Muscle layer of duodenum (tissue), 2 donors: ENCODE measurements around the gene RFNG.

Experiments
- H3K27ac ChIP-seq: one replicate; pipeline ENCODE4 v1.7.0; 2013; ENCODE audit warnings: mild to moderate bottlenecking, low read length
- H3K27me3 ChIP-seq: one replicate; pipeline ENCODE4 v1.7.0; 2013; ENCODE audit warnings: low read depth, mild to moderate bottlenecking, control low read depth, low read length
- H3K36me3 ChIP-seq, 2 donors: one replicate each; pipeline ENCODE4 v1.7.0; 2013; ENCODE audit warnings: low read length in 2 of 2, control low read depth in 1 of 2, mild to moderate bottlenecking in 1 of 2; ENCODE audit not compliant: insufficient read depth in 2 of 2, control insufficient read depth in 1 of 2
- H3K4me1 ChIP-seq, 2 donors: one replicate each; pipeline ENCODE4 v1.7.0; 2013; ENCODE audit warnings: low read length in 2 of 2, mild to moderate bottlenecking in 2 of 2, control low read depth in 1 of 2, moderate library complexity in 1 of 2; ENCODE audit not compliant: insufficient read depth in 2 of 2, control insufficient read depth in 1 of 2
- H3K4me3 ChIP-seq, 2 donors: one replicate each; pipeline ENCODE4 v1.7.0; 2013; ENCODE audit warnings: low read length in 2 of 2, low read depth in 1 of 2, mild to moderate bottlenecking in 1 of 2
- H3K9me3 ChIP-seq, 2 donors: one replicate each; pipeline ENCODE4 v1.7.0; 2013; ENCODE audit warnings: low read length in 2 of 2, control low read depth in 1 of 2, mild to moderate bottlenecking in 1 of 2; ENCODE audit not compliant: control insufficient read depth in 1 of 2
- donor health status: healthy.

The RFNG gene

DNA sequence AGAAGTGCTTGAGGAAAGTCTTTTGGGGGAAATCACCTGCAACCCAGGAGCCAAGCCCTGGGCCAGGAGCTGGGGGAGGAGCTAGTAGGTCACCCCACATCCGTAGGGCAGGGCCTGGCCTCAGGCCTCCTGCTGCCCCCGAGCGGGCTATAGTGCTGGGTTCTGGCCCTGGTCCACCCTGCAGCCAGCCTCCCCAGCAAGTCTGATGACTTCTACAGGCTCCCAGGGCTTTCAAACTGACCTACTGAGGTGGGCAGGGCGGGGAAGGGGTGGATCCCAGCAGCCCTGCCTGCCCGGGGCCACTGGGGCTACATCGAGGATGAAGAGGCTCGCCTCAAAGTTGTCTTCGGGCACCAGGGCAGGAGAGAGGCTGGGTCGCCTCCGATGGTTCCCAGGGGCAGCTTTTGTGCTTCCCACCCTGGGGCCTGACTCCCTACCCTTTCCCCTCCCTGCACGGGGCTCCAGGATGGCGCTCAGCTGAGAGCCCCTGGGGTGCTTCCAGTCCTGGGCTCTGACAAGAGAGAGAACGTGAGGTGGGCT, 33.9 kb downstream of the RFNG start:
- Histone ChIP-seq H3K9me3 (no peaks in the 10 kb centered on the region), H3K4me3 (no peak overlapping the region), H3K27me3 (no peaks in the 10 kb centered on the region), H3K27ac (no peak overlapping the region), H3K36me3 (peaks cover 0 to 14% of the 10 kb centered on the region in 2 donors), H3K4me1 (peaks cover 5 to 18% of the 10 kb centered on the region in 2 donors)

DNA sequence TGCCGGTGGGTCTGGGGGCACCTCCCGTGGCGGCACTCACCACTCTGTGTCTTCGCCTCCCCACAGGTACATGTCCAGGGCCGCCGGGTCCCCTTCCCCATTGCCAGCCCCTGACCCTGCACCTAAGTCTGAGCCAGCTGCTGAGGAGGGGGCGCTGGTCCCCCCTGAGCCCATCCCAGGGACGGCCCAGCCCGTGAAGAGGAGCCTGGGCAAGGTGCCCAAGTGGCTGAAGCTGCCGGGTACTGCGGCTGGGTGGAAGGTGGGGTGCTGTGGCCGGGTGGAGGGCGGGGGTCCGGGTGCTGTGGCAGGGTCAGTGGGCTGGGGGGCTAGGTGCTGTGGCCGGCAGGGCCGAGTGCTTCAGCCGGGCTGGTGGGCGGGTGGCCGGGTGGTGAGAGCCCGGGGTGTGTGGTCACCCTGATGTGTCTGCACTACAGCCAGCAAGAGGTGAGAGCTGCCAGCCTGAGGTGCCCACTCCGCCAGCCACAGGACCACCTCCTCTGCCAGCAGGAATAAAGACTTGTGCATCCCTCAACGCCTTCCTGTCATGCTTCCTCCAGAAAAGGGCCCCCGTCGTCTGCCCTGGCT, 34.6 kb downstream of the RFNG start:
- no peak overlapping the region for H3K4me3 ChIP-seq
- H3K36me3 ChIP-seq = peaks cover 0 to 14% of the 10 kb centered on the region in 2 donors
- no peaks in the 10 kb centered on the region for H3K9me3 ChIP-seq
- H3K27ac ChIP-seq = no peak overlapping the region
- peaks cover 5 to 16% of the 10 kb centered on the region in 2 donors for H3K4me1 ChIP-seq
- no peaks in the 10 kb centered on the region for H3K27me3 ChIP-seq

DNA sequence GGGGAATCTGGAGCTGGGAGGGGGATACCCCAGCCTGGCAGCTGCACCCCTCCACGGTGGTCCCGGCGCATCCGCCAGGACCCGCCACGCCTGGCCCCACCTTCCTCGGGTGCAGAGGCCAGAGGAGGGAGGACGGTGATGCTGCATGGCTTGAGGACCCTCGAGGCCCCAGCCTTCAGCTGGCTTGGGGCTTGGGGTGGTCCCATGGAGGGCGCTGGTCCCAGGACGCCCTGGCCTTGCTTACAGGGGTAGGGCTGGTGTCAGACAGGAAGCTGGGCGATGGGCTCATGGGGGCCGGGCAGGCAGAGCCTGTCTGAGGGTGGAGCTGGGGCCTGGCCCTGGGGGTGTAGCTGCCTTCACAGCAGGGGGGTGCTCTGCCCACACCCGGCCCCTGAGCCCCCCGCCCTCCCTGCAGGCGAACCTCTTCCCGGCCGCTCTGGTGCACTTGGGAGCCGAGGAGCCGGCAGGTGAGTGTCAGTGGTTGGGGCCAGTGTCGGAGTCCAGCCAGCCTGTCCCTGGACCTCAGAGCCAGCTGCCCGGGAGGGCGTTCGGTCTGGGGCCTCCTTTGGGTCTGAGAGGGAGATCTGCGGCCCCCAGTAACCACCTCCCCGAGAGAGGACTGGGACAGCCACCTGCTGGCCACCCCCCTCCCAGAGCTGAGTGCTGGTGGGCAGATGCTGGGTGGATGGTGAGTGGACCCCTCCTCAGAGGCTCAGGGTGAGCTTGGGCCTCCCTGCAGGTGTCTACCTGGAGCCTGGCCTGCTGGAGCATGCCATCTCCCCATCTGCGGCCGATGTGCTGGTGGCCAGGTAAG, 35.3 kb downstream of the RFNG start:
- H3K4me3 ChIP-seq = no peak overlapping the region
- peaks cover 0 to 14% of the 10 kb centered on the region in 2 donors for H3K36me3 ChIP-seq
- H3K4me1 ChIP-seq = peaks cover 0 to 9% of the 10 kb centered on the region in 2 donors
- no peaks in the 10 kb centered on the region for H3K27me3 ChIP-seq
- no peaks in the 10 kb centered on the region for H3K9me3 ChIP-seq
- H3K27ac ChIP-seq = no peak overlapping the region

- peaks cover 0 to 14% of the 10 kb centered on the region in 2 donors for H3K36me3 ChIP-seq
- no peak overlapping the region for H3K4me3 ChIP-seq
- no peak overlapping the region for H3K27ac ChIP-seq
- no peaks in the 10 kb centered on the region for H3K27me3 ChIP-seq
- H3K4me1 ChIP-seq = peaks cover 0 to 6% of the 10 kb centered on the region in 2 donors
- H3K9me3 ChIP-seq = no peaks in the 10 kb centered on the region
Measured at GRCh38 chr17:82015311-82015971, 36.2 kb downstream of the RFNG start.

DNA sequence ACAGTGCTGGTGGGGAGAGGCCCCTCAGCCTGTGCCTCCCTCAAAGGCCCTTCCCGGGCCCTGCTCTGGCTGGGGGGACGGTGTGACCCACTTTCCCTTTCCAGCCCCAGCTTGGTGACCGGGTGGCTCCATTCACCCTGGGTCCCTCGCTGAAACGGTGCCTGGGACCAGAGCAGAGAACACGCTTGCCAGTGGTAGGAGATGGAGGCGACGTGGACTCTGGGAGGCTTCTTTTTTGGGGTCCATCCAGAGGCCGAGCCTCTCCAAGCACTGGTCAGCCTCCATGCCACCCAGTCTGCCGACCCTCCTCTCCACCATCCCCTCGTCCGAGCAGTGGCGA, 36.7 kb downstream of the RFNG start:
- no peak overlapping the region for H3K27ac ChIP-seq

GRCh38 chr17:82014432-82014831, 37.2 kb downstream of the RFNG start:
- no peak overlapping the region for H3K4me3 ChIP-seq
- H3K27me3 ChIP-seq = no peaks in the 10 kb centered on the region
- H3K9me3 ChIP-seq = no peaks in the 10 kb centered on the region
- peaks cover 0 to 6% of the 10 kb centered on the region in 2 donors for H3K4me1 ChIP-seq
- no peak overlapping the region for H3K27ac ChIP-seq
- H3K36me3 ChIP-seq = peaks cover 0 to 15% of the 10 kb centered on the region in 2 donors

More for the DNA sequence above, 36.7 kb downstream of the RFNG start:
- Histone ChIP-seq H3K27me3 (no peaks in the 10 kb centered on the region), H3K9me3 (no peaks in the 10 kb centered on the region), H3K36me3 (peaks cover 0 to 14% of the 10 kb centered on the region in 2 donors), H3K4me3 (no peak overlapping the region), H3K4me1 (peaks cover 0 to 6% of the 10 kb centered on the region in 2 donors)

DNA sequence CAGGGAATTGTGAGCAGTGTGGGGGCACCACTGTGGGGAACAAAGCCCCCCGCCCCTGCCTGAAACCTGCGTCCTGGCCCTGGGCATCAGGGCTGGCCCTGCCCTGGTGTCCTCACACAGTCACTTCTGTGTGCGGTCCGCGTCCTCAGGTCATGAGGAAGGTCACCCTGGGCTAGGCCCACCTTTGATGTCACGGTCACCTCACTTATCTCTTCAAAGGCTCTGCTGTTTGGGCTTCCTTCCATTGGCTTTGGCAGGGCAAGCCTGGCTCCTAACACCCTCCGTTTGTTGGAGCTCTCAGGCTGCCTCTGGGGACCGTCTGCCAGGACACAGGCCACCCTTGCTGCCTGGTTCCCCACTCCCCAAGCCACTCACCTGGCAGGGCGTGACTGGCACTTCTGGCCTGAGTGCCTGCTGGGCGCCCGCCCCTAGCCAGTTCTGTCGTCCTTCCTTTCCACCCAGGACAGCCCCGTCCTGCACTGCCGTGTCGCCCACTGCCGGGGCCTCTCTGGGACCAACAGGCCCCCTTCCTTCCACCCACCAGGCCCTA, 37.8 kb downstream of the RFNG start:
- H3K4me3 ChIP-seq = no peak overlapping the region
- H3K4me1 ChIP-seq = peaks cover 0 to 6% of the 10 kb centered on the region in 2 donors
- no peaks in the 10 kb centered on the region for H3K27me3 ChIP-seq
- peaks cover 0 to 19% of the 10 kb centered on the region in 2 donors for H3K36me3 ChIP-seq
- no peak overlapping the region for H3K27ac ChIP-seq
- no peaks in the 10 kb centered on the region for H3K9me3 ChIP-seq

- H3K36me3 ChIP-seq = peaks cover 0 to 15% of the 10 kb centered on the region in 2 donors
- H3K27me3 ChIP-seq = no peaks in the 10 kb centered on the region
- no peak overlapping the region for H3K27ac ChIP-seq
- H3K4me3 ChIP-seq = no peak overlapping the region
- H3K9me3 ChIP-seq = no peaks in the 10 kb centered on the region
- H3K4me1 ChIP-seq = peaks cover 0 to 6% of the 10 kb centered on the region in 2 donors
Measured at GRCh38 chr17:82013341-82013740, 38.3 kb downstream of the RFNG start.

DNA sequence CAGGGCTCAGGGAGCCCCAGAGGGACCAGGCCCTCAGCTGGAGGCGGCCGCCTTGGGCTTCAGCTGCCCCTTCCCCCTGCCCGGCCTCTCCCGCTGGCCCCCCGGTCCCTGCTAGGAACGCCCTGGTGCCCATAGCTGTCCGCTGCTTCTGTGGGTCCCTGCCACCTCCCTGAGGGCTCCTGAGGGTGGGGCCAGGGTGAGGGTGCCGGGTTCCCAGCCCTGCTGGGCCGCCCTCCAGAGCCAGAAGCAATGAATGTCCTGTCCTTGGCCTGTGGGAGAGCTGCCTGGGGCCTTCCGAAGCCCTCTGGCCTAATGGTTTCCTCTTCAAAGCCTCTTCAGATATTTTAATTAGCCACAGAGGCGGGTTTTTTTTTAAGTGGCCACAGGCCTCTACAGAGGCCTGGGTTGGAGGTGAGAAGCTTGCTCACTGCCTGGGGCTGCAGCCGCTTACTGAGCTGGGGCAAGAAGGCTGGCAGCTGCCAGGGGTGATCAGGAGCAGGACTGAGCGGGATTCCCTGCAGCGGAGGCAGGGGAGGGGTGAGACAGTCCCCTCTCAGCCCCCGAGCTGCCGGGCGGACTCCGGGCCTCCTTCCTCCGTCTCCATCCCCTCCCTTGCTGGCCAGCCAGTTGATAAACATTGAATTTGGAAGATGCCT, 38.8 kb downstream of the RFNG start:
- Histone ChIP-seq H3K36me3 (peaks cover 0 to 11% of the 10 kb centered on the region in 2 donors), H3K27me3 (no peaks in the 10 kb centered on the region), H3K9me3 (no peaks in the 10 kb centered on the region), H3K4me3 (no peak overlapping the region), H3K27ac (no peak overlapping the region), H3K4me1 (peaks cover 0 to 6% of the 10 kb centered on the region in 2 donors)

- Histone ChIP-seq H3K27me3 (no peaks in the 10 kb centered on the region), H3K36me3 (peaks cover 0 to 11% of the 10 kb centered on the region in 2 donors), H3K27ac (no peak overlapping the region)
Measured at GRCh38 chr17:82012261-82012639, 39.4 kb downstream of the RFNG start.

More at GRCh38 chr17:82012261-82012639, 39.4 kb downstream of the RFNG start:
- Histone ChIP-seq H3K9me3 (no peaks in the 10 kb centered on the region), H3K4me3 (no peak overlapping the region), H3K4me1 (peaks cover 0 to 6% of the 10 kb centered on the region in 2 donors)
